ENCODE measurements around the gene ZIC2. TPM values are rescaled to one million over a fixed set of nuclear protein-coding genes. Genes with fewer than 3 reads are reported as not detected.
A peak's percentile ranks its signal among the peaks of the same experiment; 100 is the strongest.
"Not testable (repeated sequence)": the region's sequence is repeated elsewhere in the genome, so short reads cannot be mapped to it uniquely, and the experiment has no call there.

Gene ZIC2
- 345 TPM for polyA plus RNA-seq (2013, experiment 1 of 4)
- polyA plus RNA-seq (2013, experiment 2 of 4): 289 TPM
- 282 TPM for polyA plus RNA-seq (2013, experiment 3 of 4)
- polyA plus RNA-seq (2013, experiment 4 of 4): 292 TPM

DNA sequence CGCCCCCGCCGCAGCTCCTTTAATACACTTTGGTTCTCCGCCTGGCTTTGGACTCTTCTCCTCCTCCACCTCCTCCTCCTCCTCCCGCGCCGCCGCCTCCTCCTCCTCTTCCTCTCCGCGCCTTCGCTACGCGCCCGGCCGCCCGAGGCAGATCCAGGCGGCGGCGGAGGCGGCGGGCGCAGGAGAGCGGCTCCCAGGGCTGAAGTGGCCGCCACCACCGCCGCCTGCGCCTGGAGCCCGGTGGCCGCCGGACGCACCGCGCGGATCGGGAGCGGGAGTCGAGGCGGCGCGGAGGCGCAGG, at the start of gene ZIC2:
TSS of gene ZIC2 (plus strand) at position 50 of the 301 bp plus-strand sequence. CDS start 281 bp downstream, outside the sequence.
- Histone ChIP-seq H3K4me1 (ENCODE audit: control insufficient read depth, insufficient read depth, low read length) (peaks cover 22% of the 10 kb centered on the region), H3K9me3 (ENCODE audit: control insufficient read depth, low read length) (no peaks in the 10 kb centered on the region), H3K4me3 (ENCODE audit: insufficient read depth, low read depth, low read length) (peak within 1 kb of the TSS; percentile 99), H3K27ac (ENCODE audit: insufficient read depth, low read depth, low read length, poor library complexity, severe bottlenecking) (peak within 1 kb of the TSS; percentile 98), H3K27me3 (ENCODE audit: control insufficient read depth, insufficient read depth, low read length, poor library complexity, severe bottlenecking) (peaks cover 23% of the 10 kb centered on the region), H3K36me3 (ENCODE audit: control insufficient read depth, insufficient read depth, low read length) (peaks cover 31% of the 10 kb centered on the region)
- WGBS, 2 experiments: 0% methylated on average over 38 to 40 of the region's 41 CpGs

GRCh38 chr13:99932912-99933311, 48.7 kb upstream of the ZIC2 start:
- 96 to 98% methylated on average over 4 to 5 of the region's 5 CpGs for WGBS, 2 experiments
- no peaks in the 10 kb centered on the region for H3K36me3 ChIP-seq (ENCODE audit: control insufficient read depth, insufficient read depth, low read length)
- no peaks in the 10 kb centered on the region for H3K4me1 ChIP-seq (ENCODE audit: control insufficient read depth, insufficient read depth, low read length)
- H3K27ac ChIP-seq (ENCODE audit: insufficient read depth, low read depth, low read length, poor library complexity, severe bottlenecking): no peak overlapping the region
- no peaks in the 10 kb centered on the region for H3K9me3 ChIP-seq (ENCODE audit: control insufficient read depth, low read length)
- no peaks in the 10 kb centered on the region for H3K27me3 ChIP-seq (ENCODE audit: control insufficient read depth, insufficient read depth, low read length, poor library complexity, severe bottlenecking)
- no peak overlapping the region for H3K4me3 ChIP-seq (ENCODE audit: insufficient read depth, low read depth, low read length)

DNA sequence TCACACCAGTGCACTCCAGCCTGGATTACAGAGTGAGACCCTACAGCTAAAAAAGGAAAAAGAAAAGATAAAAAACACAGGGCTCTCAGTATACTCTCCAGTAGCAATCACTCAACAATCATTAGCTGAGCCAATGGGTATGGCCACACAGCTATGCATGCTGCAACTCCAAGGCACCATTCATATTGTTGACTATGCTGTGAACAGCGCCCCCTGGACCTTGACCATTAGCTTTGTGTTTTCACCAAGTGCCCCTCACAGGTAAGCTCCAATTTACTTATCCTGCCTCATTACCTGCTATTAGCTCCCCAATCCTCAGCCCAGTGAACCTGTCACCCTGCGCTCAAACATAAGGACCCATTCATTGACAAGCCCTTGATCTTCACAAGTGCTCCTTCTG, 45.8 kb upstream of the ZIC2 start:
- H3K4me1 ChIP-seq (ENCODE audit: control insufficient read depth, insufficient read depth, low read length): peaks cover 4% of the 10 kb centered on the region
- H3K36me3 ChIP-seq (ENCODE audit: control insufficient read depth, insufficient read depth, low read length): no peaks in the 10 kb centered on the region
- 91 to 94% methylated on average over 2 of the region's 2 CpGs for WGBS, 2 experiments
- H3K27ac ChIP-seq (ENCODE audit: insufficient read depth, low read depth, low read length, poor library complexity, severe bottlenecking): no peak overlapping the region
- H3K4me3 ChIP-seq (ENCODE audit: insufficient read depth, low read depth, low read length): no peak overlapping the region
- no peaks in the 10 kb centered on the region for H3K27me3 ChIP-seq (ENCODE audit: control insufficient read depth, insufficient read depth, low read length, poor library complexity, severe bottlenecking)
- H3K9me3 ChIP-seq (ENCODE audit: control insufficient read depth, low read length): no peaks in the 10 kb centered on the region

DNA sequence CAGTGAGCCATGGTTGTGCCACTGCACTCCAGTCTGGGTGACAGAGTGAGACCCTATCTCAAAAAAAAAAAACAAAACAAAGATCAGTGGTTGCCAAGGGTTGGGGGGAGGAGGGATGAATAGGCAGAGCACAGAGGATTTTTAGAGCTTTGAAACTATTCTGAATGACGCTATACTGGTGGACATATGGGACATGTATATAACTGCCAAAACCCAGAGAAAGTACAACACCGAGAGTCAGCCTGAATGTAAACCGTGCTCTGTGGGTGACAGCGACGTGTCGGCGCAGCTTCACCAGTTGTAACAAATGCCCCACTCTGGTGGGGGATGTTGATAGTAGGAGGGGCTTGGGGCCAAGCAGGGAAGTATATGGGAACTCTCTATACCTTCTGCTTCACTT, 42.9 kb upstream of the ZIC2 start:
- H3K27me3 ChIP-seq (ENCODE audit: control insufficient read depth, insufficient read depth, low read length, poor library complexity, severe bottlenecking): no peaks in the 10 kb centered on the region
- 92 to 93% methylated on average over 7 of the region's 7 CpGs for WGBS, 2 experiments

DNA sequence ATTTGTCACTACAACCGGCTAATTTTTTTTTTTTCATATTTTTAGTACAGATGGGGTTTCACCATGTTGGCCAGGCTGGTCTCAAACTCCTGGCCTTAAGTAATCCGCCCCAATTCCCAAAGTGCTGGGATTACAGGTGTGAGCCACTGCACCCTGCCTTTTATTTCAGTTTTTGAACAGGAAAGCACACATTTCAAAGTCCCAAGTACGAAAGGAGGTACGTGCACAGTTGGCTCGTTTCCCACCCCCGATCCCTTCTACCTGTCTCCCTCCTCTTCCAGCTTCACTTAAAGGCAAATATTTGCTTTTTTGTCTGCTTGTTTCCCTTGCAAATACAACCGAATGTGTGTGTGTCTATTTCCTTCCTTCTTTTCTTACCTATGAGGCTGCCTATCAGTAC, 40.5 kb upstream of the ZIC2 start:
- Histone ChIP-seq H3K27ac (ENCODE audit: insufficient read depth, low read depth, low read length, poor library complexity, severe bottlenecking) (no peak overlapping the region), H3K9me3 (ENCODE audit: control insufficient read depth, low read length) (no peaks in the 10 kb centered on the region), H3K4me1 (ENCODE audit: control insufficient read depth, insufficient read depth, low read length) (peaks cover 4% of the 10 kb centered on the region), H3K27me3 (ENCODE audit: control insufficient read depth, insufficient read depth, low read length, poor library complexity, severe bottlenecking) (no peaks in the 10 kb centered on the region), H3K36me3 (ENCODE audit: control insufficient read depth, insufficient read depth, low read length) (no peaks in the 10 kb centered on the region), H3K4me3 (ENCODE audit: insufficient read depth, low read depth, low read length) (no peak overlapping the region)
- WGBS, 2 experiments: 89 to 93% methylated on average over 7 of the region's 7 CpGs

More for the DNA sequence above, 42.9 kb upstream of the ZIC2 start:
- Histone ChIP-seq H3K9me3 (ENCODE audit: control insufficient read depth, low read length) (no peaks in the 10 kb centered on the region), H3K4me3 (ENCODE audit: insufficient read depth, low read depth, low read length) (no peak overlapping the region), H3K36me3 (ENCODE audit: control insufficient read depth, insufficient read depth, low read length) (no peaks in the 10 kb centered on the region), H3K4me1 (ENCODE audit: control insufficient read depth, insufficient read depth, low read length) (peaks cover 4% of the 10 kb centered on the region), H3K27ac (ENCODE audit: insufficient read depth, low read depth, low read length, poor library complexity, severe bottlenecking) (no peak overlapping the region)

GRCh38 chr13:99941911-99942310, 39.7 kb upstream of the ZIC2 start:
- Histone ChIP-seq H3K4me1 (ENCODE audit: control insufficient read depth, insufficient read depth, low read length) (peaks cover 4% of the 10 kb centered on the region), H3K27ac (ENCODE audit: insufficient read depth, low read depth, low read length, poor library complexity, severe bottlenecking) (no peak overlapping the region), H3K27me3 (ENCODE audit: control insufficient read depth, insufficient read depth, low read length, poor library complexity, severe bottlenecking) (no peaks in the 10 kb centered on the region), H3K9me3 (ENCODE audit: control insufficient read depth, low read length) (no peaks in the 10 kb centered on the region), H3K4me3 (ENCODE audit: insufficient read depth, low read depth, low read length) (no peak overlapping the region), H3K36me3 (ENCODE audit: control insufficient read depth, insufficient read depth, low read length) (no peaks in the 10 kb centered on the region)
- WGBS, 2 experiments: 85 to 94% methylated on average over 3 of the region's 4 CpGs

DNA sequence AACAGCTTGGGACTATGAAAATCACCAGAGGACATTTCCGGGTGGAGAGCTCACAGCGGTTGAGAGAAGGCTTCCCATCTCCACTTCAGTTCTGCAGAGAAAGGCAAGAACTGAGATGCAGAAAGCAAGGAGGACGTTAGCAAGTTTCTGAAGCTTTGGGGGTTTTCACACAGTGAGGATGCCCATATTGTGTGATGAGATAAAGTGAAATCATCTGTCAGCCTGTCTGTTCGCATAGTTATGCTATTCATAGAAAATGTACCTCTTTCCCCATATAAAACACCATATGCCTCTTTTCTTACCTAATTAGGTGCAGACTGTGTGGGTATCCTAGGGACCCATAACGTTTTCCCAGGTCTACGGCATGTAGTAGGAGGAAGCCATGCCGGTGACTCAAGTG, 37.5 kb upstream of the ZIC2 start:
- H3K9me3 ChIP-seq (ENCODE audit: control insufficient read depth, low read length): no peaks in the 10 kb centered on the region
- H3K4me1 ChIP-seq (ENCODE audit: control insufficient read depth, insufficient read depth, low read length): peaks cover 4% of the 10 kb centered on the region
- no peaks in the 10 kb centered on the region for H3K27me3 ChIP-seq (ENCODE audit: control insufficient read depth, insufficient read depth, low read length, poor library complexity, severe bottlenecking)
- 87 to 93% methylated on average over 7 of the region's 7 CpGs for WGBS, 2 experiments
- no peaks in the 10 kb centered on the region for H3K36me3 ChIP-seq (ENCODE audit: control insufficient read depth, insufficient read depth, low read length)
- H3K4me3 ChIP-seq (ENCODE audit: insufficient read depth, low read depth, low read length): no peak overlapping the region
- no peak overlapping the region for H3K27ac ChIP-seq (ENCODE audit: insufficient read depth, low read depth, low read length, poor library complexity, severe bottlenecking)

GRCh38 chr13:99944606-99945005, 37.0 kb upstream of the ZIC2 start:
- Histone ChIP-seq H3K9me3 (ENCODE audit: control insufficient read depth, low read length) (no peaks in the 10 kb centered on the region), H3K4me3 (ENCODE audit: insufficient read depth, low read depth, low read length) (no peak overlapping the region), H3K27me3 (ENCODE audit: control insufficient read depth, insufficient read depth, low read length, poor library complexity, severe bottlenecking) (no peaks in the 10 kb centered on the region), H3K27ac (ENCODE audit: insufficient read depth, low read depth, low read length, poor library complexity, severe bottlenecking) (no peak overlapping the region), H3K4me1 (ENCODE audit: control insufficient read depth, insufficient read depth, low read length) (peaks cover 7% of the 10 kb centered on the region), H3K36me3 (ENCODE audit: control insufficient read depth, insufficient read depth, low read length) (no peaks in the 10 kb centered on the region)
- WGBS, 2 experiments: 94 to 98% methylated on average over 6 of the region's 6 CpGs

GRCh38 chr13:99945515-99945914, 36.1 kb upstream of the ZIC2 start:
- not testable (repeated sequence) for H3K9me3 ChIP-seq (ENCODE audit: control insufficient read depth, low read length); H3K4me3 ChIP-seq (ENCODE audit: insufficient read depth, low read depth, low read length); H3K27me3 ChIP-seq (ENCODE audit: control insufficient read depth, insufficient read depth, low read length, poor library complexity, severe bottlenecking); H3K27ac ChIP-seq (ENCODE audit: insufficient read depth, low read depth, low read length, poor library complexity, severe bottlenecking); H3K36me3 ChIP-seq (ENCODE audit: control insufficient read depth, insufficient read depth, low read length)
- WGBS, 2 experiments: 94 to 100% methylated on average over 2 of the region's 2 CpGs
- peaks cover 14% of the 10 kb centered on the region for H3K4me1 ChIP-seq (ENCODE audit: control insufficient read depth, insufficient read depth, low read length)

- Histone ChIP-seq H3K4me3 (ENCODE audit: insufficient read depth, low read depth, low read length) (no peak overlapping the region), H3K27me3 (ENCODE audit: control insufficient read depth, insufficient read depth, low read length, poor library complexity, severe bottlenecking) (no peaks in the 10 kb centered on the region), H3K9me3 (ENCODE audit: control insufficient read depth, low read length) (no peaks in the 10 kb centered on the region), H3K36me3 (ENCODE audit: control insufficient read depth, insufficient read depth, low read length) (no peaks in the 10 kb centered on the region), H3K27ac (ENCODE audit: insufficient read depth, low read depth, low read length, poor library complexity, severe bottlenecking) (no peak overlapping the region), H3K4me1 (ENCODE audit: control insufficient read depth, insufficient read depth, low read length) (peaks cover 17% of the 10 kb centered on the region)
- WGBS, 2 experiments: 91 to 96% methylated on average over 1 of the region's 2 CpGs
Measured at GRCh38 chr13:99947666-99948065, 33.9 kb upstream of the ZIC2 start.

GRCh38 chr13:99948411-99948810, 33.2 kb upstream of the ZIC2 start:
- H3K27ac ChIP-seq (ENCODE audit: insufficient read depth, low read depth, low read length, poor library complexity, severe bottlenecking): no peak overlapping the region
- H3K36me3 ChIP-seq (ENCODE audit: control insufficient read depth, insufficient read depth, low read length): no peaks in the 10 kb centered on the region
- H3K4me1 ChIP-seq (ENCODE audit: control insufficient read depth, insufficient read depth, low read length): peaks cover 17% of the 10 kb centered on the region
- H3K27me3 ChIP-seq (ENCODE audit: control insufficient read depth, insufficient read depth, low read length, poor library complexity, severe bottlenecking): peaks cover under 1% of the 10 kb centered on the region
- no peak overlapping the region for H3K4me3 ChIP-seq (ENCODE audit: insufficient read depth, low read depth, low read length)
- no peaks in the 10 kb centered on the region for H3K9me3 ChIP-seq (ENCODE audit: control insufficient read depth, low read length)
- 92 to 93% methylated on average over 4 of the region's 4 CpGs for WGBS, 2 experiments
